8988T (cell line): ENCODE measurements around the gene DIPK1A.
A peak's percentile ranks its signal among the peaks of the same experiment; 100 is the strongest.

Source experiments
- DNase-seq: peaks from one replicate; pipeline ENCODE4 v3.0.0; 2011

The DIPK1A gene

DNA sequence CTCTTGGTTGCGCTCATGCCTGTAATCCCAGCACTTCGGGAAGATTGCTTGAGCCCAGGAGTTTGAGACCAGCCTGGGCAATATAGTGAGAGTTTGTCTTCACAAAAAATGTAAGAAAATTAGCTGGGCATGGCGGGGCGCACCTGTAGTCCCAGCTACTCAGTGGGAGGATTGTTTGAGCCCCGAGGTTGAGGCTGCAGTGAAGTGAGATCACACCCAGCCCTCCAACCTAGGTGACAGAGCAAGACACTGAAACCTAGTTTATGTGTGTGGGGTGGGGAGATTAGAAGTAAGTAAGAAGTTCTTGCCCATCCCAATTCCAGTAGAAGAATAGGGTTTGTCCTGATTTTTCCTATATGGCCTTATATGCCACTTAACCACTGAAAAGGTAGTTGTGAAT lies 127.4 kb downstream of the DIPK1A start:
- no peak for DNase-seq

DNA sequence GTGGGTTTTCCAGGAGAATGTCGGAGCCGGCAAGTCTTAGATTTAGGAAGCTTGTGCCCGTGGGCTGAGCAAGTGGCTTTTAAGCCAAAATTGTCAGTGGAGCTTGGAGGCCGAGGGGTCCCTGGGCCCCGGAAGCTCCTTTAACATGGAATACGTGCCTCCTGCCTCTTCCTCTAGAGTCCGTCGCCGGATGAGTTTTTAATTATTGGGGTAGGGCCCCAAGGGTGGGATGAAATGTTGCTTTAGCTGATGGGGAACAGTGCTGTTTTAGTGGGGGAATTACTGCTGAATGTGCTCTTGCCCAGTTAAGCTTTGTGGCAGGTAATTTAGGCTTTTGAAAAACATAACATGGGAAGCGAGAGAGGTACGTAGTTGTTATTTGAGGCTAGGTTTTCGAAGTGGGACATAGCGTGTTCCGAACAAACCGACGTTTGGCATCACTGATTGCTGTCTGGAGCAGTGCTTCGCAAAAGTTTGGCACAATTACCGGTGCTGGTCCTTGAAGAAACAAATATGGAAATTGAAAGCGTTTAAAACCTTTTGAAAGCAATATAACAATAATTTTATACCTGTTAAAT lies 128.6 kb downstream of the DIPK1A start:
- no peak for DNase-seq

DNA sequence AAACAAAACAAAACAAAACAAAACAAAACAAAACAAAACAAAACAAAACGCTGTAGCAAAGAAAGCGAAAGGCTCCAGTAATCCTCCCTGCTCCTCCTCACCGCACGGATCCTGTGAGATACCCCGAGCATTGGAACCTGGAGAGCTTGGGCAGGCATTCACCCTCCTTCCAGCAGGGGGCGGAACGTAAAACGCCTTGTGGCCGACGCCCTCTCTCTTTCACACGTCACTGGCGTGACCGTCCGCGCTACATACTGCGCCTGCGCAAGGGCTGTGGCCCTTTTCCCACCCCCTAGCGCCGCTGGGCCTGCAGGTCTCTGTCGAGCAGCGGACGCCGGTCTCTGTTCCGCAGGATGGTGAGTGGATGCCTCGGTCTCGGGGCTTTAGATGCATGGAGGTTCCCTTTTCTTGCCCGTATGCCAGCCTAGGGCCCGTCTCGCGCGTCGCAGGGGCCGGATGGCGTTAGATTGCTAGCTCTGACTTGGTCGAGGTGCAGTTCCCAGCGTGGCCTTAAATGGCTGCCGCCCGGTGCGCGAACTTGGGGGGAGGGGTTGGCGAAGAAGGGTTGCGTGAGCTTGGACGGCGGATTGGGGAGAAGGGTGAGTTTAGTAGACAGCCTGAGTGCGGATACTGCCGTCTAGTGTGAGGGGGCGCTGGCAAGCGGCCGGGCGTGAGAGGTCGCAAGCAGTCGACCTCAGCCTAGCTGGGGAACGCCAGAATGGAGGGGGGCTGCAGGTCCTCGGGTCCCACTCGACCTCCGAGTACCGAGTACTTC lies 129.3 kb downstream of the DIPK1A start, which contains the start of gene RPL5:
Gene RPL5, plus strand, starts transcription at position 279 of the 775 bp plus-strand sequence. Its CDS starts 75 bp downstream, at position 354.
- peak; percentile 63 for DNase-seq

DNA sequence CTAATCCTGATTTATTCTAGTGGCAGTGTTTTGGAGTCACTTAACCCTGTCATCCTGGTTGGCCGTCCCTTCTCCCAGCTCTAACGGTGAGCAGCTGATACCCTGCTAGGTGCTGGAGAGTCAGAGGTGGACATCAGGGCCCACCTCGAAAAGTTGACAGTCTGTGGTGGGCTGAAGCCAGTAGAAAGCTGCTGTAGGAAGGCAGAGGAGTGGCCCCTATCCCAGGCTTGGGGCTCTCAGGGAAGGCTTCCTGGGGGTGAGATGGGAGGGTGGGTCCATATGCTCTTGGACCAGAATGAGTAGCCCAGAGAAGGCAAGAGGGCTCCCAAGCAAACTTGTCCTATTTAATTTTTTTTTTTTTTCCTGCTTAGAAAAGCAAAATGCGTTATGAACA lies 129.9 kb downstream of the DIPK1A start:
- no peak for DNase-seq

DNA sequence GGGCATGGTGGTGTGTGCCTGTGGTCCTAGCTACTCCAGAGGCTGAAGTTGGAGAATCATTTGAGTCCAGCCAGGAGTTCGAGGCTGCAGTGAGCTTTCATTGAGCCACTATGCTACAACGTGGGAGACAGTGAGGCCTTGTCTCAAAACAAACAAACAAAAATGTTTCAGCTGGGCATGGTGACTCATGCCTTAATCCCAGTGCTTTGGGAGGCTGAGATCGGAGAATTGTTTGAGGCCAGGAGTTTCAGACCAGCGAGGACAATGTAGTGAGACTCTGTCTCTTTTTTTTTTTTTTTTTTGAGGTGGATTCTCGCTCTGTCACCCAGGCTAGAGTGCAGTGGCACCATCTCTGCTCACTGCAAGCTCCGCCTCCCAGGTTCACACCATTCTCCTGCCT lies 134.5 kb downstream of the DIPK1A start:
- no peak for DNase-seq

DNA sequence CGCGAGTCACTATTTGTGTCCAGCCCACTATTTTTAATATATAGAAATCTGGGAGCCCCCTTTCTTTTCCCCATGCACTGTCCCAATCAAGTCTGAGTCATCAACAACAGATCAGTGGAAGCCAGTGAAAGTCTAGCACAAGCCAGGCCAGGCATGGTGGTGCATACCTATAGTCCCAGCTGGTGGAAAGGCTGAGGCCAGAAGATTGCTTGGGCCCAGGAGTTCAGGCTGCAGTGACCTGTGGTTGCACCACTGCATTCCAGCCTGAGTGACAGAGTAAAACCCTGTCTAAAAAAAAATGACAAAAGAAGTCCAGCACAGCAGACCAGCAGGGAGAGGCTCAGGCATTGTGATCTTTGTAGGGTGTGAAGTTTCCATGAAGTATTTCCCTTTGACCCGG lies 138.4 kb downstream of the DIPK1A start:
- no peak for DNase-seq

DNA sequence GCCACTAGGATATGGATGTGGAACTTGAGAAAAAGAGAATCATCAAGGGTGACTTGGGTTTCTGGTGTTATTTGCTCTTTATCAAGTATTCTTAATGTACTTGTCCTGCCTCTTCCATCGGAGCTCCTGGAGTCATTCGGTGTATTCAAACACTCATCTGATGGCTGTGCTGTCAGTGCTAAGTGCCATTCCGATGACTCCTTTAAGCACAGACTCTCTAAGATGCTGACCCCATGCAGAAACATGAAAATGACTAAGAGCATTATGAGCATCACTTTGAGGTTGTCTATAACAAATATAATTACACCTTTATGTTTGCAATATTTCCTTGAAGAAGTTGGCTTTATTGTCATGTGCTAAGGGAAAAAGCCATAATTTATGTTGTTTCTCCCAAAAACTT lies 140.7 kb downstream of the DIPK1A start:
- DNase-seq, result no peak

DNA sequence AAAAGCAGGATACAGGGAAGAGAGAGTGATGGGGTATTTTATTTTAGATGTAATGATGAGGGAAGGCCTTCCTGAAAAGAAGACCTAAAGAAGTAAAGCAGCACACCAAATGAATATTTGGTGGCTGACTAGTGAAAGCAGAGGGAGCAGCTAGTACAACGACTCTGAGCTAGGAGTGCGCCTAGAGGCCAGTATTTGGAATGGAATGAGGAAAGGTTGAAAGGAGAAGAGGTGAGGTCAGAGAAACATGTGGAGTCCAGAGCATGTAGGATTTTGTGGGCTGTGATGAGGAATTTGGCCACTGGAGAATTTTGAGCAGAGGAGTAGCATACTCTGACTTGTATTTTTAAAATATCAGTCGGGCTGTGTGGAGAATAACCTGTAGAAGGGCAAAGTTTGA lies 141.2 kb downstream of the DIPK1A start:
- no peak for DNase-seq

DNA sequence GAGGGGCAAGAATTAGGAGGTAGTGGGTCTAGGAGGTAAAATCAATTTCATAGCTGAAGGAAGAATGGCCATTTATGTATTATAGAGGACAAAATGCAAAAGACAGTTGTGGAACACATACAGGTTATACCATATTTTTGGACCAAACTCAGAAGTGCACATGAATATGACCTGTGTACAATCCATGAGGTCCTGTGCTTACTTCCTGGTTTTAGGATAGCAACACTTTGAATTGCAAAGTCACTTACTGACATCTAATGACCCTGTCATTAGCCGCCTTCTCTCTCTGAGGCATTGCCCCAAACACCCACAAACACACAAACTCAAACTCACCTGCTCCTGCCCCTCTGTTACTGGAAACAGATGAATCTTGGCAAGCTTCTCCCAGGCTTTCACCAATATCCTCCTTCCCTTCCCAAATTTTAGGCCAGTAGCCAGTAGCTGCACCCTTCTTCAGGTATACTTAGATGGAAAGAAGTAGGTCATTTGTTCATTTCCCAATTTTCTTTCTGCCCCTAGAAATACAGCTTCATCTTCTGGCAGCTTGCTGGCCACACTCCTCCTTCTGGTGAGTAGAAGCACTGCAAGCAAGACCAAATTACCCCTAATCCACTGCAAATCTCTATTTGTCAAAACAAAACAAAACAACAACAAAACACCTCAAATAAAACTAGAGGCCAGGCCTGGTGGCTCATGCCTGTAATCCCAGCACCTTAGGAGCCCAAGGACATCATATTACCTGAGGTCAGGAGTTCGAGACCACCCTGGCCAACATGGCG lies 143.1 kb downstream of the DIPK1A start:
- DNase-seq, result no peak

DNA sequence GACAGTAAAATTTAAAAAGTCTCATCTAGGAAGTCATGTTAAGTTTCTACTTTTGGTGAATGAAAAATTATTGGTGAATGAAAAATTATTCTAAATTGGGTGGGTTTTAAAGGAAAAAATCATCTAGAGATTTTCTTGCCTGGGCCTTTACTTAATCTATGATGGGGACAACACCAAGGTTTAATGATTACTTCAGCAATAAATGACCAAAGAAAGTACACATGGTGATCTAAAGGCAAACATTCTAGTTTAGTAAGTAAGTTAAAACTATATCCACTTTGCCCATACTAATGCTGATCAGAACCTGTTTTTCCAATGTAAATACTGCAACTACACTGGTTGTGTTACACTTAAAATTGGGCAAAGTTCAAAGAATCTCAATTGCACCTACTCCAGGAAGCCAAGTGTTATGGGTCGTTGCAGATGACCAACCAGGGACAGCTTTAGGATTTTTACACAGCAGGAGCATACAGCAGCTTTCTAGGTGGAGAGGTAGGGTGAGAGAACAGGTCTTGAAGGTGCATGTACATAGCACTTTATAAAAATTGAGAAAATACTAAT lies 144.0 kb downstream of the DIPK1A start:
- no peak for DNase-seq

DNA sequence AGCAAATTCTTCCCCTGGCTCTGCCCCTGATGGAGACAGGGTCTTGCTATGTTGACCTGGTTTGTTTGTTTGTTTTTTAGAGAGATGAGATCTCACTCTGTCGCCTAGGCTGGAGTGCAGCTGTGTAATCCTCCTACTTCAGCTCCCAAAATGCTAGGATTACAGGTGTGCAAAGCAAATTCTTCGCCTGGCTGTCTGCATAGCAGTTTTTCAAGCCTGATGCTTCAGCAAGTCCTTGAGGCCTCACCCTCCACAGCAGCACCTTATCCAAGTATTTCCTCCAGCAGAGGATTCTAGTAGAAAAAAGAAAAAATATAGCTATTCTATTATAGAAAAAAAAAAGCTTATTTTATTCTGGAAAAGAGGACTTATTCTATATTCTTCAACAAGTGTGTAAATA lies 144.5 kb downstream of the DIPK1A start:
- no peak for DNase-seq

DNA sequence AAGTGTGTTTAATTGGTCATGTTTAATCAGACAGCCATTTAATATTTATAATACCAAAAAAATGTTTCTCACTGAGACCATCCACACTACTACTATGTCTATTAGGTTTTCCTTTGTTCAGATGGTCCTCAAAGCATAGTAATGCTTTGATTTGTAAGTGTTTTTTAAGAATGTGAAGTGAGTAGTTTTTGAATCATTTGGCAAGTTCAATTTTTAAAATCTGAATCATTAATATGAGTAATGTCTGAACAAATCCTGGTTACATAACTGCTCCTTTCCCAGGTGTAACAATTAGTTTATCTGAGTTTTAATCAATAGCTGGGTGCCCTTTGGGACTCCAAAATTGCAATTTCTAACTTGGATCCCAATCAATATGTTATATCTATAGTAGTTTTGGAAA lies 152.9 kb downstream of the DIPK1A start:
- no peak for DNase-seq

DNA sequence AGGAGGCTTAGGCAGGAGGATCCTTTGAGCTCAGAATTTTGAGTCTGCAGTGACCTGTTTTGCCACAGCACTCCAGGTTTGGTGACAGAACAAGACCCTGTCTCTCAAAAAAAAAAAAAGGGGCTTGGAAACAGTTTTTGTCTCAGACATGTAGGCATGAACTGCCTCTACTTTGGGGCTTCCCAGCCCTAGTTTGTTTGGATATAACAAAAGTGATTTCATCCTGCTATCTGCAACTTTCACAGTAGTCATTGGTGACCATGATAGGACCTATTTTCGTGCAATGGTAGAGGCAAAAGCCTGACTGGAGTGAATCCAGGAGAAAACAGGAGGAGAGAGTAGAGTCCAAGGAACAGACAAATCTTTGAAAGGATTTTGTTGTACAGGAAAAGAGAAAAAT lies 156.0 kb downstream of the DIPK1A start:
- DNase-seq, result no peak

DNA sequence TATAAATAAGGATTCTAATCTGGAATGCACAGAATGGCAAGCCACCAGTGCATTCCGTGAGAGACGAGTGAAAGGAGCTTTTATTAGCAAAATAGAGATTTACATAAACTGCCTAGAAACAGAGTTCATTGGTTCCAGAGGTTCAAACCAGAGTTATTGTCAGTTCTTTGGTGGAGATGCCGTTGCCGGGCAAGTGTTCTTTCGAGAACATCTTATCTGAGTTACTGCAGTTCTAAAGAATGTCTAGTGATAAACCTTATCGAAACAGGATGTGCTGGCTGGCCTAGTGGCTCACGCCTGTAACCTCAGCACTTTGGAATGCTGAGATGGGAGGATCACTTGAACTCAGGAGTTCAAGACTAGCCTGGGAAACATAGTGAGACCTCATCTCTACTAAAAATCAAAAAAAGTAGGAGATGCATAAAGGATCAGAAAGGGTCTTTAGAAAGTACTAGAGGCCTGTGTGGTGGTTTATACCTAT lies 156.5 kb downstream of the DIPK1A start:
- DNase-seq, result no peak

DNA sequence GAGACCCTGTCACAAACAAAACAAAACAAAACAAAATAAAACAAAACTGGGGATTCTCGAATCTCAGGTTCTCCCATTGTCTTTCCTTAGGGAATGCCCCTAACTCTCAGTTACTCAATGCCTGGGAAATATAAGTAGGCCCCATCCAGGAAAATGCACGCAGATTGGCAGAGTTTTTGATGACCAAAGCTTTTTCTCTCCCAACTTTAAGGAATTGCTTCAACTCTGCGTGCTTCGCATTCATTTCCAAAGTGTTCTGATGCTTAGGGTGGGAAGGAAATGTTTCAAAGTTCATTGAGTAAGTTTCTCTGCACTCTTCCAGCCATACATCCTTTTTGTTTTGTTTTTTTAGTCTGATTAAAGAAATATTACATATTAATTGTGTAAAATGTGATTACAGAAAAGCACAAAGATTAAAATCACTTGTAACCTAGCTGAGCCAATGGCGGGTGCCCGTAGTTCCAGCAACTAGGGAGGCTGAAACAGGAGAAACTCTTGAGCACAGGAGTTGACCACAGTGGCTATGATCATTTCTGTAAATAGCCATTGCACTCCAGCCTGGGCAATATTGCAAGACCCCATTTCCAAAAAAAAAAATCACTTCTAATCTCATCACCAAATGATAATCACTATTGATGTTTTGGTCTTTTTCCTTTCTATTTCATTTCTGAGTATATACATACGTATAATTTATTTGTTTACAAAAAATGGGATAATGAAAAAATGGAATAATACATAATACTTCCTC lies 157.9 kb downstream of the DIPK1A start:
- no peak for DNase-seq

DNA sequence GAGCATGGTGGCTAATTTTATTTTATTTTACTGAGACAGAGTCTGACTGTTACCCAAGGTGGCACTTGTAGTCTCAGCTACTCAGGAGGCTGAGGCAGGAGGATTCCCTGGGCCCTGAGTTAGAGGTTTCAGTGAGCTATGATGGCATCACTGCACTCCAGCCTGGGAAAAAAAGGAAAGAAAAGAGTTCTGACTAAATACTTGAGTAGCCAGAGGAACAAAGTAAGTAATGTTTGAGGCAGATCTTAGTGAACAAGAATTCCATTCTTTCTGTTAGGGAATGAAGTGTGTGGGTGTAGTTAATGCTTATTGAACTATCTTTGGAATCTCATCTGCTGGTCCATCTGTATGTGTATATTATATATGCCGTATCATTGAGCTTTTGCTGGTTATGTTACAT lies 163.3 kb downstream of the DIPK1A start:
- no peak for DNase-seq

DNA sequence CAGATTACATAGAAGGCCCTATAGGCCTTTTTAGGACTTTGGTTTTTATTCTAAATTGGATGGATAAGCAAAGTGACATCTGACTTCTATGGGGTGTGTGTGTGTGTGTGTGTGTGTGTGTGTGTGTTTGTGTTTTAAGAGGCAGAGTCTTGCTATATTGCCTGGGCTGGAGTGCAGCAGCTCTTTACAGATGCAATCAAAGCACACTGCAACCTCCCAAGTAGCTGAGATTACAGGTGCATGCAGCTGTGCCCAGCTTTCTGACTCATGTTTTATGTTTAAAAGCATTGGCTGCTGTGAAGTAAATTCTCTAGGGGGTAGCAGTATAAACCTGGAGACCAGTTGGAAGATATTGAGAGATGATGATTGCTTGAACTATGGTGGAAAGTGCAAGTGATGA lies 164.0 kb downstream of the DIPK1A start:
- DNase-seq, result no peak

DNA sequence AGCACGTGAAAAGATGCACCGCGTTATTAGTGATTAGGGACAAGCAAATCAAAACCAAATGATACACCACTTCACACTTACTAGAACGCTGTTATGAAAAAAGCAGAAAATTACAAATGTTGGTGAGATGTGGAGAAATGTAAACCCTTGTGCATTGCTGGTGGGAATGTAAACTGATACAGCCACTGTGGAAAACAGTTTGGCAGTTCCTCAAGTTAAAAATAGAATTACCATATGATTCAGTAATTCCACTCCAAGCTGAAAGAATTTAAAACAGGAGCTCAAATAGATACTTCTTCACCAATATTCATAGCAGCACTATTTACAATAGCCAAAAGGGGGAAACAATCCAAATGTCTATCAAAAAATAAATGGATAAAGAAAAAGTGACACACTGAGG lies 166.1 kb downstream of the DIPK1A start:
- DNase-seq, result no peak

DNA sequence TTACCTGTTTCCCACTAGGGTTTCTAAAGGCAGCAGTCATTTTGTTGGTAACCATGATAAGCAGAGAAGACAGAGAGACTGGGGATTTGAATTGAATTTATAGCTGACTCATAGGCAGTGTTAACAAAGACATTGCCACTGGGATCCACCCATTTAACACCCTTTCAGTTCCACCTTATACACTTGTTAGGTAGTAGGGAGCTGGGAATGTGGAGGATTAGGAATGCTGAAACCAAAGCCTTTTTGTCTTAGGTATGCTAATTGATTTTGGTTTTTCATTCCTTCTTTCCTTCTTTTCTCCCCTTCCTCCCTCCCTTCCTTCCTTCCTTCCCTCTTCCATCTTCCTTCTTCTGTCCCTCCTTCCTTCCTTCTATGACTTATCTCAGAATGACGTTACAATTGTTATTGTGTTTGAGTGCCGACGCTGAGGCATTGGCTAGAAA lies 168.9 kb downstream of the DIPK1A start:
- no peak for DNase-seq
